Superior temporal gyrus (tissue), 1 donor: Measurements from ENCODE around the gene MTG1.
"Not testable (repeated sequence)": the region's sequence is repeated elsewhere in the genome, so short reads cannot be mapped to it uniquely, and the experiment has no call there.

Experiments
- DNase-seq: peaks from one replicate; pipeline ENCODE4 v3.0.0-alpha.2; 2016; ENCODE audit errors: extremely low spot score

MTG1 gene

DNA sequence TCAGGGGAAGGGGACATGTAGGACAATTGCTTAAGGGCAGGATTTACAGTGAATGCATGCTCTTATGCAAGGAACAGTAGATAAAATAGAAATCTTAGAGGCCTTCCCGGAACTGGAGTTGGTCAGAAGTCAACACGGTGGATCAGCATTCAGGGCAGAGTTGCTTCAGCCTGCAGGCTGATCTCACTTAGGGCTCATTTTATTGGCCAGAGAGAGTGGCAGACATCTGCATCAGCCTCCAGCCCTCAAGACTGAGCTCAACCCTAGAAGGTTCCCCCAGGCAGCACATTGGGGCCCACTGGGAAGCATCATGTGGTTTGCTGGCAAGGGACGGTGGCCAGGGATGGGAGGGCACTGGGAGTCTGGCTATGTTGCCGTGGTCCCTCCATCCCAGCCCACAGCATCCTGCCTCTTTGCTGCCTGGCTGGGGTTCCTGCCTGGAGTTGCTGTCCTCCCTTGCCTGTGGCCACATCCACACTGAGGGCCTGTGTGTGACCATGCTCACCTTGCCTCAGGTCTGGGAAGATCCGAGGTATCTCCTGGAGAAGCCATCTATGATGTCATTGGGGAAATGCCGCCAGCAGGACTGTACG lies 72.8 kb downstream of the MTG1 start:
- no peak for DNase-seq

GRCh38 chr10:133467286-133467911 lies 73.4 kb downstream of the MTG1 start:
- DNase-seq: no peak

DNA sequence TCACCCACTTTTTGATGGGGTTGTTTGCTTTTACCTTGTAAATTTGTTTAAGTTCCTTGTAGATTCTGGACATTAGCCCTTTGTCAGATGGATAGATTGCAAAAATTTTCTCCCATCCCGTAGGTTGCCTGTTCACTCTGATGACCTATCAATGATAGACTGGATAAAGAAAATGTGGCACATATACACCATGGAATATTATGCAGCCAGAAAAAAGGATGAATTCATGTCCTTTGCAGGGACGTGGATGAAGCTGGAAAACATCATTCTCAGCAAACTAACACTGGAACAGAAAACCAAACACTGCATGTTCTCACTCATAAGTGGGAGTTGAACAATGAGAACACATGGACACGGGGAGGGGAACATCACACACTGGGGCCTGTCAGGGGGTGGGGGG lies 75.2 kb downstream of the MTG1 start:
- not testable (repeated sequence) for DNase-seq

GRCh38 chr10:133471300-133472109 lies 77.5 kb downstream of the MTG1 start:
- DNase-seq: no peak
